DOHH2 (cell line): ENCODE data around the gene DAGLA.

ENCODE experiments used
- H3F3A ChIP-seq: fragments of 200-600 bp; sonication (generic), shearing (Covaris generic); 2 replicates; pipeline ENCODE4 v1.6.0; 2016; ENCODE audit warnings: antibody characterized with exemption, mild to moderate bottlenecking; ENCODE audit not compliant: control insufficient read depth, insufficient read depth
- H3K27ac ChIP-seq: fragments of 200-600 bp; sonication (generic); 2 replicates; pipeline ENCODE4 v1.5.1; 2014; ENCODE audit warnings: low read depth, mild to moderate bottlenecking, low read length, moderate library complexity
- H3K27me3 ChIP-seq: fragments of 200-600 bp; sonication (generic); 2 replicates; pipeline ENCODE4 v1.6.1; 2014; ENCODE audit warnings: mild to moderate bottlenecking, low read length, mixed read lengths; ENCODE audit not compliant: control insufficient read depth
- H3K36me3 ChIP-seq: fragments of 200-600 bp; sonication (generic); 2 replicates; pipeline ENCODE4 v1.6.1; 2014; ENCODE audit warnings: mild to moderate bottlenecking, low read length, moderate library complexity, mixed read lengths; ENCODE audit not compliant: control insufficient read depth
- H3K4me1 ChIP-seq: fragments of 200-600 bp; sonication (generic); 2 replicates; pipeline ENCODE4 v1.6.1; 2014; ENCODE audit warnings: mild to moderate bottlenecking, low read length, mixed read lengths; ENCODE audit not compliant: control insufficient read depth
- H3K4me2 ChIP-seq: fragments of 200-600 bp; sonication (generic); 2 replicates; pipeline ENCODE4 v1.6.0; 2014; ENCODE audit warnings: mild to moderate bottlenecking, low read length, moderate library complexity
- H3K4me3 ChIP-seq: fragments of 200-600 bp; sonication (generic); 2 replicates; pipeline ENCODE4 v1.5.1; 2014; ENCODE audit warnings: mild to moderate bottlenecking, low read length, mixed read lengths
- H3K79me2 ChIP-seq: fragments of 200-600 bp; sonication (generic); 2 replicates; pipeline ENCODE4 v1.6.1; 2014; ENCODE audit warnings: mild to moderate bottlenecking, low read length, mixed read lengths; ENCODE audit not compliant: control insufficient read depth
- H3K9me2 ChIP-seq: fragments of 200-600 bp; sonication (generic); replicated peaks from 2 replicates; pipeline ENCODE4 v1.6.1; 2014; ENCODE audit warnings: mild to moderate bottlenecking, low read length, mixed read lengths; ENCODE audit not compliant: control insufficient read depth
- H3K9me3 ChIP-seq: fragments of 200-600 bp; sonication (generic); 2 replicates; pipeline ENCODE4 v1.6.1; 2014; ENCODE audit warnings: antibody characterized with exemption, low read length, mixed read lengths; ENCODE audit not compliant: control insufficient read depth, insufficient read depth
- H4K20me1 ChIP-seq: fragments of 200-600 bp; sonication (generic); 2 replicates; pipeline ENCODE4 v1.6.0; 2014; ENCODE audit warnings: low read depth, mild to moderate bottlenecking, antibody characterized with exemption, low read length, moderate library complexity; ENCODE audit not compliant: control insufficient read depth, insufficient read depth
- CTCF ChIP-seq: fragments of 200-600 bp; sonication (generic); IDR thresholded peaks from one replicate; pipeline ENCODE4 v1.5.1; 2014; ENCODE audit warnings: antibody characterized with exemption, mild to moderate bottlenecking, low read depth, low read length; ENCODE audit not compliant: poor library complexity, severe bottlenecking
- EZH2phosphoT487 ChIP-seq: fragments of 200-600 bp; sonication (generic); IDR thresholded peaks from 2 replicates; pipeline ENCODE4 v1.6.1; 2017; ENCODE audit warnings: borderline replicate concordance, mild to moderate bottlenecking, antibody characterized with exemption, low read length, moderate library complexity, mixed read lengths

Gene DAGLA

GRCh38 chr11:61744181-61744580 lies 64.0 kb downstream of the DAGLA start:
- Histone ChIP-seq H3K79me2 (no peaks in the 10 kb centered on the region), H4K20me1 (no peaks in the 10 kb centered on the region), H3K27ac (no peak overlapping the region), H3K9me3 (no peaks in the 10 kb centered on the region), H3K4me2 (no peak overlapping the region), H3K9me2 (no peaks in the 10 kb centered on the region), H3K27me3 (peaks cover 4% of the 10 kb centered on the region; the same call in 1 of the 2 replicates), H3K36me3 (no peaks in the 10 kb centered on the region), H3F3A (no peaks in the 10 kb centered on the region), H3K4me3 (no peak overlapping the region), H3K4me1 (no peaks in the 10 kb centered on the region)
- no peak for TF ChIP-seq EZH2phosphoT487
- TF ChIP-seq CTCF = no peak

- Histone ChIP-seq H3K27me3 (peaks cover 6% of the 10 kb centered on the region), H3K4me1 (no peaks in the 10 kb centered on the region), H3K79me2 (no peaks in the 10 kb centered on the region), H3K9me2 (no peaks in the 10 kb centered on the region), H3K4me2 (no peak overlapping the region), H3K36me3 (no peaks in the 10 kb centered on the region), H3K9me3 (no peaks in the 10 kb centered on the region), H3F3A (no peaks in the 10 kb centered on the region), H4K20me1 (no peaks in the 10 kb centered on the region), H3K27ac (no peak overlapping the region), H3K4me3 (no peak overlapping the region)
- TF ChIP-seq EZH2phosphoT487 (no peak), CTCF (no peak)
Observed at GRCh38 chr11:61744609-61745156, 64.5 kb downstream of the DAGLA start.

- no peaks in the 10 kb centered on the region for H4K20me1 ChIP-seq
- TF ChIP-seq CTCF (no peak), EZH2phosphoT487 (no peak)
- no peaks in the 10 kb centered on the region for H3K36me3 ChIP-seq
- no peak overlapping the region for H3K27ac ChIP-seq
- no peaks in the 10 kb centered on the region for H3F3A ChIP-seq
- H3K27me3 ChIP-seq = peaks cover 13% of the 10 kb centered on the region
- no peaks in the 10 kb centered on the region for H3K79me2 ChIP-seq
- H3K4me3 ChIP-seq = no peak overlapping the region
- H3K4me1 ChIP-seq = no peaks in the 10 kb centered on the region
- no peaks in the 10 kb centered on the region for H3K9me2 ChIP-seq
- H3K4me2 ChIP-seq = no peak overlapping the region
- no peaks in the 10 kb centered on the region for H3K9me3 ChIP-seq
Observed at GRCh38 chr11:61745781-61746441, 65.7 kb downstream of the DAGLA start.
